Diencephalon (tissue), 1 donor: Measurements from ENCODE around the gene THBD. TPM values are rescaled to one million over a fixed set of nuclear protein-coding genes. Genes with fewer than 3 reads are reported as not detected.

ENCODE experiments used
- total RNA-seq: library from RNA; depleted of rRNA; stranded (reverse); fragments of >200 nt; gene quantifications from one replicate; pipeline ENCODE4 v1.2.3, GENCODE V29; 2014

The THBD gene, protein sequence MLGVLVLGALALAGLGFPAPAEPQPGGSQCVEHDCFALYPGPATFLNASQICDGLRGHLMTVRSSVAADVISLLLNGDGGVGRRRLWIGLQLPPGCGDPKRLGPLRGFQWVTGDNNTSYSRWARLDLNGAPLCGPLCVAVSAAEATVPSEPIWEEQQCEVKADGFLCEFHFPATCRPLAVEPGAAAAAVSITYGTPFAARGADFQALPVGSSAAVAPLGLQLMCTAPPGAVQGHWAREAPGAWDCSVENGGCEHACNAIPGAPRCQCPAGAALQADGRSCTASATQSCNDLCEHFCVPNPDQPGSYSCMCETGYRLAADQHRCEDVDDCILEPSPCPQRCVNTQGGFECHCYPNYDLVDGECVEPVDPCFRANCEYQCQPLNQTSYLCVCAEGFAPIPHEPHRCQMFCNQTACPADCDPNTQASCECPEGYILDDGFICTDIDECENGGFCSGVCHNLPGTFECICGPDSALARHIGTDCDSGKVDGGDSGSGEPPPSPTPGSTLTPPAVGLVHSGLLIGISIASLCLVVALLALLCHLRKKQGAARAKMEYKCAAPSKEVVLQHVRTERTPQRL
- 1.8 TPM for total RNA-seq

DNA sequence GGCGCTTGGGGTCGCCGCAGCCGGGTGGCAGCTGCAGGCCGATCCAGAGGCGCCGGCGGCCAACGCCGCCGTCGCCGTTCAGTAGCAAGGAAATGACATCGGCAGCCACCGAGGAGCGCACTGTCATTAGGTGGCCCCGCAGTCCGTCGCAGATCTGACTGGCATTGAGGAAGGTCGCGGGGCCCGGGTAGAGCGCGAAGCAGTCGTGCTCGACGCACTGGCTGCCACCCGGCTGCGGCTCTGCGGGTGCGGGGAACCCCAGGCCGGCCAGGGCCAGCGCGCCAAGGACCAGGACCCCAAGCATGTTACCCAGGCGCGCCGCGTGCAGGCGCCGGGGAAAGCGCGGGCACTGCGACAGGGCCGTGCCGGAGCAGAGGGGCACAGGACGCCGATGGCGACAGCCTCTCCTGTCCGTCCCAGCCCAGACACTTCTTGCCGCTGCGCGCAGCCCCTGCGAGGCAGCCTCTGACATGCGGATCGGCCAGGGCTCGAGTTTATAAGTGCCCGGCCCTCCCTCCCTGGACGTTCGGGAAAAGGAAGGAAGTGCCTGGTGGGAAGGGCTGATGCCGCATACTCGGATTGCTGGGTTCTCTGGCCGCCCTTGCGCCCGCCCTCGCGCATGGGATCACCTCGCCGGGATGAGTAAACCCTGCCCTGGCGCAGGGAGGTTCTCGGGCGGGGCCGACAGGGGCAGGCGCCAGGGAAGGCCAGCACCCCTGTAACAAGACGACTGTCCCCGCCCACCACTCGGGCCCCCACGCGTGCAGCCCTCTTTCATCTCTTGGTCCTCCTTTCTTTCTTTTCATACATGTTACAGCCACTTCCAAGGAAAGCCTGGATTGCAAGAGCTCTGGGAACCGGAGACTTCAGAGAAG lies at the start of gene THBD:
THBD (minus strand) TSS at position 472 of the 875 bp plus-strand sequence; CDS start at position 304, 168 bp downstream.

DNA sequence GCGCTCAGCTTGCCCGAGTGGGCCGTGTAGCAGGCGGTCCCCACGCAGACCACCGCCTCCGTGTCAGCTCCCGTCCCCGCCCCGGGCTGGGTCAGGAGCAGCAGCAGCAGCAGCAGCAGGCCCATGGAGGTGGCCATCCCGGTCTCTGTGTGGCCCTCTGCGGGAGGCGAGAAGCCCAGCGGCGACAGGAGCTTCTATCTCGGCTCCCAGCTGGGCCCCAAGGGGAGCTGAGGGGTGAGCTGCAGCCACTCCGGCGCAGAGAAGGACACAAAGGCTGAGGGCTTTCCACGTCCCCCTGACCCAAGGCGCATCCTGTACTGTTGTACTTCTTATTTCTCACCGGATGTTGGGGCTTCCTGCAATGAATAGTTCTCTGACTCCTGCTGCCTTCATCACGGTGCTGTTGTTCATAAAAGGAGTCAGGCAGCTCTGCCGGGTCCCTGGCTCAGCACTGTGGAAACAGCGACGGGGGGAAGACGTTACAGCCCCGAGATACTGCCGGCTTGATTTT lies 36.6 kb upstream of the THBD start, which contains the start of gene CD93:
CD93 (minus strand) TSS at position 269 of the 511 bp plus-strand sequence; CDS start at position 137, 132 bp downstream.

DNA sequence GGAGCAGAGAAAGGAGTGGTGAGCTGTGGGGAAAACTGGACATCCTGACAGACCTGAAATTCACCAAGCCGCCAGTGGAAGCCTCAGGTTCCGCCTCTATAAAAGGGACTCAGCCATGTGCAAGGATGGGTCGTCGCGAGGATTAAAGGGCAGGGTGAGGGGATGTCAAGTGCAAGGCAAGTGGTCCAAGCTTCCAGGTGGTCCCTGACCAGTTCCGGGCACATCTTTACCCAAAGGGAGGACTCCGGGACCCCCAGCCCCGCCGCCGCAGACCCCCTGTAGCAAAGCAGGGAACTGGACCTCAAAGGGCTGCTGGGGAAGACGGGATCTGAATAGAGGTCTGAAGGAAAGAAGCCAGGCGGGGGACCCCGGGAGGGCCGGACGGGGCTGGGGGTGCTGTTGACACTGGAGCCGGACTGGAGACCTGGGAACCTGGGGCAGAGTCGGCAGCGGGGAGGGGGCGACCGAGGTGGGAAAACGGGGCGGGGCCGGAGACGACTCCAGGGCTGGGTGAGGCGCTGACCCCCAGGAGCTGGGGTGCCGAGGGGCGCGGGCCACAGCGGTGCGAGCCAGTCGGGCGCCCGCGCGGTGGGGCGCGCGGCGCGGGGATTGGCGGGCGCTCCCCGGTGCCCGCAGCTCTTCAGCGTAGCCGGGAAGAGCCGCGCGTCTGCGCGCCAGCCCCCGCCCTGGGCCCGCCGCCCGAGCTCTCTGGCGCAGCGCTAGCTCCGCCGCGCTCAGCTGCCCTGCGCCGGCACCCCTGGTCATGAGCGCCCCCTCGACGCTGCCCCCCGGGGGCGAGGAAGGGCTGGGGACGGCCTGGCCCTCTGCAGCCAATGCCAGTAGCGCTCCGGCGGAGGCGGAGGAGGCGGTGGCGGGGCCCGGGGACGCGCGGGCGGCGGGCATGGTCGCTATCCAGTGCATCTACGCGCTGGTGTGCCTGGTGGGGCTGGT lies 14.5 kb downstream of the THBD start, which contains the start of gene SSTR4:
SSTR4 (plus strand) TSS at position 592 of the 951 bp plus-strand sequence; CDS start at position 764, 172 bp downstream.

Other genes starting within 250 kb of the THBD start
- gene SSTR4, start 14.4 kb downstream of the THBD start, total RNA-seq = 2.1 TPM
- gene CD93, start 36.7 kb upstream of the THBD start, total RNA-seq = 13.6 TPM